Osteocyte (in vitro differentiated cells): Measurements from ENCODE around the gene MSX1. TPM values are rescaled to one million over a fixed set of nuclear protein-coding genes. Genes with fewer than 3 reads are reported as not detected.

ENCODE experiments used
- DNase-seq: peaks from one replicate; pipeline ENCODE4 v3.0.0; 2021; ENCODE audit warnings: mixed read lengths; ENCODE audit not compliant: unreplicated experiment; ENCODE audit errors: extremely low spot score
- H3K27ac Mint-ChIP-seq: one replicate; pipeline ENCODE4 v1.8.0; 2021; ENCODE audit warnings: mild to moderate bottlenecking, mixed read lengths; ENCODE audit not compliant: unreplicated experiment
- H3K27me3 Mint-ChIP-seq: one replicate; pipeline ENCODE4 v1.8.0; 2021; ENCODE audit warnings: mixed read lengths; ENCODE audit not compliant: unreplicated experiment
- H3K36me3 Mint-ChIP-seq: one replicate; pipeline ENCODE4 v1.8.0; 2021; ENCODE audit warnings: mixed read lengths; ENCODE audit not compliant: unreplicated experiment
- H3K4me1 Mint-ChIP-seq: one replicate; pipeline ENCODE4 v1.8.0; 2021; ENCODE audit warnings: mixed read lengths; ENCODE audit not compliant: unreplicated experiment
- H3K4me3 Mint-ChIP-seq: one replicate; pipeline ENCODE4 v1.8.0; 2021; ENCODE audit warnings: mild to moderate bottlenecking, moderate library complexity, mixed read lengths; ENCODE audit not compliant: unreplicated experiment
- H3K9me3 Mint-ChIP-seq: one replicate; pipeline ENCODE4 v1.8.0; 2021; ENCODE audit warnings: mixed read lengths; ENCODE audit not compliant: unreplicated experiment
- CTCF ChIP-seq: fragments of 200-600 bp; sonication (generic); IDR thresholded peaks from 2 replicates; pipeline ENCODE4 v1.5.0; 2021; ENCODE audit warnings: antibody characterized with exemption, mild to moderate bottlenecking, moderate library complexity
- total RNA-seq: library from RNA; stranded (reverse); gene quantifications from 2 replicates; pipeline ENCODE4 v1.2.1, GENCODE V29; 2021

Gene MSX1
- total RNA-seq, 1 donor from 2014 or later: 3.5 TPM

- TF ChIP-seq CTCF: no peak
- Mint-ChIP-seq H3K4me3 (peak overlapping the region; percentile 82), H3K9me3 (no peaks in the 10 kb centered on the region), H3K27ac (no peak overlapping the region), H3K27me3 (peaks cover 46% of the 10 kb centered on the region), H3K36me3 (no peaks in the 10 kb centered on the region), H3K4me1 (peaks cover 31% of the 10 kb centered on the region)
- no peak for DNase-seq
Observed at GRCh38 chr4:4855301-4856070, 4.0 kb upstream of the MSX1 start.

GRCh38 chr4:4856071-4857000 lies 3.1 kb upstream of the MSX1 start:
- peaks cover 46% of the 10 kb centered on the region for H3K27me3 Mint-ChIP-seq
- H3K4me3 Mint-ChIP-seq: peak overlapping the region; percentile 82
- H3K9me3 Mint-ChIP-seq: no peaks in the 10 kb centered on the region
- TF ChIP-seq CTCF: no peak
- DNase-seq: no peak
- no peak overlapping the region for H3K27ac Mint-ChIP-seq
- peaks cover 38% of the 10 kb centered on the region for H3K4me1 Mint-ChIP-seq
- no peaks in the 10 kb centered on the region for H3K36me3 Mint-ChIP-seq

DNA sequence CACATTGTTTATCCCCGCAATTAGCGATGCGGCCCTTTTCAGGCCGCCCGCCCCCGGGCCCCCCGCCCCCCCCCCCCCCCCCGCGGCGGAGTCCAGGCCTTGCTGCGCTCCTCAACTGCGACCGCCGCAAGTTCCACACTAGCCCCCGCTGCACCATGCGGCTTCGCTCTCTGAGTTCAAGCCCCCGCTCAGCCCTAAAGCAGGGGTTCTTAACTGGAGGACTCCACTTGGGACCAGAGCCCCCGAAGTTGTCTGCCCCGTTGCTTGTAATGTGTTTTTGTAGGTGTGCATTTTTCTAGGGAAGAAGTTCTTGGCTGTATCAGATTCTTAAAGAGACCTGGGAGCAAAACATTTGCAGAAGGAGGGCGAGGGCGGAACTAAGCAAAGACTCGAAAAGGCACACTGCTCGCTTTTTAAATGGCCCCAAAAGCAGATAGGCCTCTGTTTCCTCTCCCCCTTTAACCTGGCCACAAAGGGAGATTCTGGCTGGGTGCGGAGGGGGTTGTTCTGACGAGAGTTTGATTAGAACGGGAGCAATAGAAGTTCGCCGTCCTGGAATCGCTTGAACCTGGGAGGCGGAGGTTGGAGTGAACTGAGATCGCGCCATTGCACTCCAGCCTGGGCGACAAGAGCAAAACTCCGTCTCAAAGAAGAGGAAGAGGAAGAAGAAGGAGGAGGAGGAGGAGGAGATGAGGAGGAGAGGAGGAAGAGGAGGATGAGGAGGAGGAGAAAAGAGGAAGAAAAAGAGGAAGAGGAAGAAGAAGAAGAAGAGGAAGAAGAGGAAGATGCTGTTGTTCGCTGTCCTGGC lies 2.3 kb upstream of the MSX1 start:
- Mint-ChIP-seq H3K4me3 (peak overlapping the region; percentile 63), H3K36me3 (no peaks in the 10 kb centered on the region), H3K27ac (no peak overlapping the region), H3K9me3 (no peaks in the 10 kb centered on the region), H3K4me1 (peaks cover 39% of the 10 kb centered on the region), H3K27me3 (peaks cover 46% of the 10 kb centered on the region)
- no peak for TF ChIP-seq CTCF
- DNase-seq: no peak

DNA sequence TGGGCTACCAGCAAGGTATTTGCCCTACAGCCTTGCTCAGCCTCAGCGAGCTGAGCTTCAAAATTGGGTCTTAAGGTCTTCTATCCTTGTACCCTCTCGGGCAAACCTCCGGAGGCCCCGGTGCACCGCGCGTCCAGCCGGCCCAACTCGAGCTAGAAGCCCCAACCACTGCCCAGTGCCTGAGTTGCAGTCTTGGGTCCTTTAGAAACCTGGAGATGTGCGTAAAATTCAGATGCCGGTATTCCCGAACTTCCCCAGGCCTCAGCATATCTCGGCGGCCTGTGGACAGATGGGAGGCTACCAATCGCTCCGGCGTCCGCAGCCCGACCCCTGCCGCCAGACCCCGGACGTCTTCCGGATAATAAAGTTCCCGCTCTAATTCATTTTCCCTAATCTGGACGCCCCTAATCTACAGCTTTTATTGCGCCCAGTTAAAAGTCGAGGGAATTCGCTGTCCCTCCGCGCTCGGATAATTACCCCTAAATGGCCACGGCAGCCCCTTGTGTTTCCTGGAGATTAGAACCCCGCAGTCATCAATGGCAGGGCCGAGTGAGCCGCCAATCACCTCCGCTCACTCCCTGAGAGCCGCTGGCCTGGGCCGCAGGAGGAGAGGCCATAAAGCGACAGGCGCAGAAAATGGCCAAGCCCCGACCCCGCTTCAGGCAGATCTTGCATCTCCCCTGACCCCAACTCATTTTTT lies 1.5 kb upstream of the MSX1 start:
- H3K9me3 Mint-ChIP-seq: no peaks in the 10 kb centered on the region
- no peak overlapping the region for H3K4me3 Mint-ChIP-seq
- peaks cover 44% of the 10 kb centered on the region for H3K27me3 Mint-ChIP-seq
- H3K36me3 Mint-ChIP-seq: no peaks in the 10 kb centered on the region
- TF ChIP-seq CTCF: no peak
- H3K4me1 Mint-ChIP-seq: peaks cover 34% of the 10 kb centered on the region
- no peak overlapping the region for H3K27ac Mint-ChIP-seq
- no peak for DNase-seq
